HUES6 (cell line): ENCODE results near the gene SUPT6H.

Experiments
- H3K27ac ChIP-seq: 2 replicates; pipeline ENCODE4 v1.7.0; 2013; ENCODE audit warnings: low read depth, mild to moderate bottlenecking, low read length, inconsistent platforms
- H3K27me3 ChIP-seq: 2 replicates; pipeline ENCODE4 v1.6.1; 2013; ENCODE audit warnings: low read length; ENCODE audit not compliant: control insufficient read depth, insufficient read depth
- H3K36me3 ChIP-seq: 2 replicates; pipeline ENCODE4 v1.6.1; 2013; ENCODE audit warnings: low read length; ENCODE audit not compliant: control insufficient read depth, insufficient read depth
- H3K4me1 ChIP-seq: 2 replicates; pipeline ENCODE4 v1.6.1; 2013; ENCODE audit warnings: low read length; ENCODE audit not compliant: control insufficient read depth, insufficient read depth
- H3K4me3 ChIP-seq: 2 replicates; pipeline ENCODE4 v1.5.1; 2013; ENCODE audit warnings: low read depth, low read length
- H3K9ac ChIP-seq: one replicate; pipeline ENCODE4 v1.6.1; 2013; ENCODE audit warnings: mild to moderate bottlenecking, low read length
- H3K9me3 ChIP-seq: 2 replicates; pipeline ENCODE4 v1.6.1; 2013; ENCODE audit warnings: low read depth, low read length; ENCODE audit not compliant: control insufficient read depth, insufficient read depth

Gene SUPT6H

DNA sequence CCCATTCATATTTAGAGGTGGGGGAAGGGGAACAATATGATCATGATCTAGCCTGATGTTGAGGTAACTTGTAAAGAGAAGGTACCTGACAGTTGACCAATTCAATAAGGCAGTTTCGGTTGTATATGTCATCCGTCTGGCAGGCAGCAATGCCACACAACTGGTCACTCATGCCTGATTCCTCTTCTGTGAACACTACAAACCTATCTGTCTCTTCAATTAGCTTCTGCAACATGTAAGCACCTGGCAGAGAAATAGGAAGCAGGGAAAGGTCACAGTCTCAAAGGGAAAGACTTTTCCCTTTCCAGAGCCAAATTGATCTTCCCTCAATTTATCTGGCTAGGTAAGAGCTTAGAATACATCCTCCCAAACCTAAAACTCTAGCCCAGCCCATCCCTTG is 37.9 kb upstream of the SUPT6H start:
- no peaks in the 10 kb centered on the region for H3K4me1 ChIP-seq
- H3K27ac ChIP-seq = no peak overlapping the region
- no peak overlapping the region for H3K4me3 ChIP-seq
- H3K27me3 ChIP-seq = no peaks in the 10 kb centered on the region
- H3K36me3 ChIP-seq = peaks cover 93% of the 10 kb centered on the region
- no peaks in the 10 kb centered on the region for H3K9me3 ChIP-seq
- no peak overlapping the region for H3K9ac ChIP-seq

GRCh38 chr17:28626818-28627217 is 35.2 kb upstream of the SUPT6H start:
- H3K36me3 ChIP-seq = peaks cover 87% of the 10 kb centered on the region

DNA sequence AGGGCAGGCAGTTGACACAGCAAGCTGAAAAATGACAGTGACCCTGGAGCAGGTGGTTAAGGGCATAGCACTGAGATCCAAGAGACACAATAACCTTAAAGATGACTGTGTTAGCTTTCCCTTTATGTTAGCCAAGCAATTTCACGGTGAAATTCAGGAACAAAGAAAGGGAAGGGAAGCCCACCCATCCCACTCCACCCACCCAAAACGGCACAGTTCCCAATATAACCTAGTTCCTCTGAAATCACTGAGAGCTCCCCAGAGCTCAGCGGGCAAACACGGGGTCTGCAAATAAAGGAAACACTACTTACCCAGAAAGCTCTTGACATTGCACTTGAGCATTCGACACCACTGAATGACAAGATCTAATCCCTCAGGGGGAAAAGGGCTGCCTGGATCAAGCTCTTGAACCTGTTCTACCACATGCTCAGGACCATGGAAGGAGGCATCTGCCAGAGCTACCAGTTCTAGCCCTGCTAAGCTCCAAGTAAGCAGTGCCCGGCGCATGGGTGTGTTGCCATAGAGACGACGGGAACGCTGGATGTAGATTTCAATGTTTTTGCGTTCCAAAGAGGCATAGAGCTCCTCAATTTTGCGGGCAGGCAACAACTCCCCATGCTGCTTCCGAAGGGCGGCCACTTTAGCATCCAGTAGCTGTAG is 27.7 kb upstream of the SUPT6H start:
- Histone ChIP-seq H3K9ac (peak overlapping the region; percentile 21), H3K27ac (no peak overlapping the region), H3K4me1 (no peaks in the 10 kb centered on the region), H3K27me3 (no peaks in the 10 kb centered on the region), H3K4me3 (no peak overlapping the region), H3K9me3 (no peaks in the 10 kb centered on the region), H3K36me3 (peaks cover 96% of the 10 kb centered on the region)

More at GRCh38 chr17:28626818-28627217, 35.2 kb upstream of the SUPT6H start:
- Histone ChIP-seq H3K9me3 (no peaks in the 10 kb centered on the region), H3K9ac (no peak overlapping the region), H3K27me3 (no peaks in the 10 kb centered on the region), H3K4me1 (no peaks in the 10 kb centered on the region), H3K27ac (no peak overlapping the region), H3K4me3 (no peak overlapping the region)

GRCh38 chr17:28635506-28635905 is 26.5 kb upstream of the SUPT6H start:
- H3K36me3 ChIP-seq = peaks cover 99% of the 10 kb centered on the region
- no peak overlapping the region for H3K27ac ChIP-seq
- no peaks in the 10 kb centered on the region for H3K4me1 ChIP-seq
- H3K27me3 ChIP-seq = no peaks in the 10 kb centered on the region
- no peaks in the 10 kb centered on the region for H3K9me3 ChIP-seq
- H3K9ac ChIP-seq = no peak overlapping the region
- no peak overlapping the region for H3K4me3 ChIP-seq

DNA sequence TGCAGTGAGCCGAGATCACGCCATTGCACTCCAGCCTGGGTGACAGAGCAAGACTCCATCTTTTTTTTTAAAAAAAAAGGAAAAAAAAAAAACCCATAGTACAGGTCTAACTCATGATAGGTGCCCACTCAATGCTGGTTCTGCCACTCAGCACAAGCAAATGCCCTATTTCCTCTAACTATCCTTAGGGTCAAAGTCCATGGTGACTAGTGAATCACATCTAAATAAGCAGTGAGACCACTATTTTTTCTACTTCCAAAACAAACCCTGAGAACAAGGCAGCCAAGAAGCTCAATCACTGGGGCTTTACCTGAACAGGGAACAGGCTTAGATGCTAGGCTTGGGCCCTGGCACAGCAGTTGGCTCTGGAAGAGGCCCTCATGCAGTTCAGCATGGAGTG is 20.4 kb upstream of the SUPT6H start:
- Histone ChIP-seq H3K4me3 (no peak overlapping the region), H3K9ac (no peak overlapping the region), H3K36me3 (peaks cover 72% of the 10 kb centered on the region)

GRCh38 chr17:28643983-28644786 is 17.8 kb upstream of the SUPT6H start:
- Histone ChIP-seq H3K36me3 (peaks cover 58% of the 10 kb centered on the region), H3K9ac (peak overlapping the region; percentile 76), H3K27ac (peak overlapping the region; percentile 92), H3K9me3 (no peaks in the 10 kb centered on the region), H3K27me3 (no peaks in the 10 kb centered on the region), H3K4me1 (peaks cover 10% of the 10 kb centered on the region; the same call in 1 of the 2 replicates), H3K4me3 (peak overlapping the region; percentile 100)

More for the DNA sequence above, 20.4 kb upstream of the SUPT6H start:
- Histone ChIP-seq H3K4me1 (peaks cover 9% of the 10 kb centered on the region; the same call in 1 of the 2 replicates), H3K27ac (no peak overlapping the region), H3K9me3 (no peaks in the 10 kb centered on the region), H3K27me3 (no peaks in the 10 kb centered on the region)

- H3K27ac ChIP-seq = peak within 1 kb of the TSS; percentile 92
- H3K36me3 ChIP-seq = peaks cover 51% of the 10 kb centered on the region
- peak within 1 kb of the TSS; percentile 100 for H3K4me3 ChIP-seq
- H3K4me1 ChIP-seq = peaks cover 10% of the 10 kb centered on the region; the same call in 1 of the 2 replicates
- H3K27me3 ChIP-seq = no peaks in the 10 kb centered on the region
- H3K9ac ChIP-seq = peak within 1 kb of the TSS; percentile 81
- H3K9me3 ChIP-seq = no peaks in the 10 kb centered on the region
These were observed 17.0 kb upstream of the SUPT6H start, which contains the start of gene BLTP2 for GRCh38 chr17:28644787-28645575. BLTP2 (minus strand) TSS chr17:28645158; CDS start chr17:28645056, 102 bp downstream.

GRCh38 chr17:28645576-28645939 is 16.4 kb upstream of the SUPT6H start:
- Histone ChIP-seq H3K27ac (peak overlapping the region; percentile 37; the same call in 1 of the 2 replicates), H3K4me1 (peaks cover 10% of the 10 kb centered on the region; the same call in 1 of the 2 replicates), H3K36me3 (peaks cover 46% of the 10 kb centered on the region), H3K9ac (peak overlapping the region; percentile 81), H3K9me3 (no peaks in the 10 kb centered on the region), H3K27me3 (no peaks in the 10 kb centered on the region), H3K4me3 (peak overlapping the region; percentile 100)

- H3K4me3 ChIP-seq = peak overlapping the region; percentile 100; the same call in 1 of the 2 replicates
- H3K9me3 ChIP-seq = no peaks in the 10 kb centered on the region
- H3K27me3 ChIP-seq = no peaks in the 10 kb centered on the region
- H3K9ac ChIP-seq = no peak overlapping the region
- H3K27ac ChIP-seq = no peak overlapping the region
- peaks cover 45% of the 10 kb centered on the region for H3K36me3 ChIP-seq
- peaks cover 10% of the 10 kb centered on the region; the same call in 1 of the 2 replicates for H3K4me1 ChIP-seq
These were observed 15.8 kb upstream of the SUPT6H start for GRCh38 chr17:28646039-28646754.

DNA sequence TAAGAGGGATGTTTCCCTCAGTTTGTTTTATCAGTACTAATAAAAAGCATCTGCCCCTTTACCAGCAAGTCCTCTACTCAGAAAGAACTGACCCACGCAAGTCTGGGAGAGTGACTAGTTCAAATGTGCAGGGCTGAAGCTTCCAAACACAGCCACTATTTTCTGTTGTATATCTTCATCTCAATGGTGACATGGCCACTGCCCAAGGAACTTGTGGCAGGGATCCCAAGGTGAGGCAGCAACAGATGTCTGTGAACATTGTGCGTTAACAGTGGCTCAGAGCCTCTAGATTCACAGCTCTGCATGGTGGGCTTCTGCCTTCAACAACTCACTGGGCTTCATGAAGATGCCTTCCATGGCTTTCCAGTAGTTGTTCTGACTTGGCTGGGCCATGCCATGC is 13.3 kb upstream of the SUPT6H start:
- H3K9me3 ChIP-seq = no peaks in the 10 kb centered on the region
- peaks cover 36% of the 10 kb centered on the region for H3K36me3 ChIP-seq
- no peak overlapping the region for H3K27ac ChIP-seq
- no peaks in the 10 kb centered on the region for H3K27me3 ChIP-seq
- H3K9ac ChIP-seq = no peak overlapping the region
- no peak overlapping the region for H3K4me3 ChIP-seq
- peaks cover 8% of the 10 kb centered on the region; the same call in 1 of the 2 replicates for H3K4me1 ChIP-seq
